ENCODE measurements around the gene SYNGR2.

Gene SYNGR2

DNA sequence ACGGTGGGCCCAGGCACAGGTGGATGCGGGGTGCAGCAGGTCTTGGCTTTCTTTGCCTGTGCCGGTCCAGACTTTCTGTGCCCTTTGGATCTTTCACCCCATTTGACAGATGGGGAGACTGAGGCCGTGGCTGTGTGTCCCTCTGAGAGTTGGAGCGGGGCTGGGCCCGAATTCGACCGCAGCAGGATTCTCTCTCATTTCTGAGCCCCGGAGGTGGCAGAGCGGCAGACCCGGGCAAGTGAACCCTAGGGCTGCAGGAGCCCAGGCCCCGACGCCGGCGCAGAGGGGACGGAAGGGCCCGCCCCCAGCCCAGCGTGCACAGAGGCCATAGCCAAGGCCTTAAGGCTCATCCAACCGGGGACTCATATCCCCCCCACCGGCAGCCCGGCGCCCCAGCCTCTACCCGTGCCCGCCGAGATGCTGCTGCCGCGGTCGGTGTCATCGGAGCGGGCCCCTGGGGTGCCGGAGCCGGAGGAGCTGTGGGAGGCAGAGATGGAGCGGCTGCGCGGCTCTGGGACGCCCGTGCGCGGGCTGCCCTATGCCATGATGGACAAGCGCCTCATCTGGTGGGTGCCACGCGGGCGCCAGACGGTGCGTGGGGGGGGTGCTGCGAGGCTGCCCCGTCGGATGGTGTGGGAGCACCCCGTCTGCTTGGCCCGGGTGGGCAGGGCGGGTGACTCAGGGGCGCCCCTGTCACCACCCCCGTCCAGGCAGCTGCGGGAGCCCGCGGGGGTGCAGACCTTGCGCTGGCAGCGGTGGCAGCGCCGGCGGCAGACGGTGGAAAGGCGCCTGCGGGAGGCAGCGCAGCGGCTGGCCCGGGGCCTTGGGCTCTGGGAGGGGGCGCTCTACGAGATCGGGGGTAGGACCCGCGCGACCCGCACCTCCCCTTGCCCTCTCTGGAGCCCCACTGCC, 37.0 kb upstream of the SYNGR2 start:
- Histone ChIP-seq H4K20me1 (ENCODE audit: insufficient read depth) (no peaks in the 10 kb centered on the region), H3K9ac (peak overlapping the region; percentile 73), H3K27ac (peak overlapping the region; percentile 68), H3K27me3 (ENCODE audit: insufficient read depth, low read depth) (no peaks in the 10 kb centered on the region), H3K36me3 (ENCODE audit: insufficient read depth) (no peaks in the 10 kb centered on the region; the same call in 1 of the 2 replicates), H3K4me3 (IDR thresholded peaks at IDR 0.05; ENCODE audit: insufficient read depth, low read depth, low read length) (peak overlapping the region; percentile 66), H3K79me2 (ENCODE audit: insufficient read depth, low read depth) (peaks cover 45% of the 10 kb centered on the region), H3K4me1 (ENCODE audit: low read depth, poor library complexity, severe bottlenecking) (peaks cover 53% of the 10 kb centered on the region), H2AFZ (ENCODE audit: low read depth) (no peak overlapping the region), H3K4me2 (peak overlapping the region; percentile 93)
- TF ChIP-seq, protein P1, sequence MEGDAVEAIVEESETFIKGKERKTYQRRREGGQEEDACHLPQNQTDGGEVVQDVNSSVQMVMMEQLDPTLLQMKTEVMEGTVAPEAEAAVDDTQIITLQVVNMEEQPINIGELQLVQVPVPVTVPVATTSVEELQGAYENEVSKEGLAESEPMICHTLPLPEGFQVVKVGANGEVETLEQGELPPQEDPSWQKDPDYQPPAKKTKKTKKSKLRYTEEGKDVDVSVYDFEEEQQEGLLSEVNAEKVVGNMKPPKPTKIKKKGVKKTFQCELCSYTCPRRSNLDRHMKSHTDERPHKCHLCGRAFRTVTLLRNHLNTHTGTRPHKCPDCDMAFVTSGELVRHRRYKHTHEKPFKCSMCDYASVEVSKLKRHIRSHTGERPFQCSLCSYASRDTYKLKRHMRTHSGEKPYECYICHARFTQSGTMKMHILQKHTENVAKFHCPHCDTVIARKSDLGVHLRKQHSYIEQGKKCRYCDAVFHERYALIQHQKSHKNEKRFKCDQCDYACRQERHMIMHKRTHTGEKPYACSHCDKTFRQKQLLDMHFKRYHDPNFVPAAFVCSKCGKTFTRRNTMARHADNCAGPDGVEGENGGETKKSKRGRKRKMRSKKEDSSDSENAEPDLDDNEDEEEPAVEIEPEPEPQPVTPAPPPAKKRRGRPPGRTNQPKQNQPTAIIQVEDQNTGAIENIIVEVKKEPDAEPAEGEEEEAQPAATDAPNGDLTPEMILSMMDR (conservative IDR thresholded peaks at IDR 0.05; ENCODE audit: low read depth, low read length) = no peak

DNA sequence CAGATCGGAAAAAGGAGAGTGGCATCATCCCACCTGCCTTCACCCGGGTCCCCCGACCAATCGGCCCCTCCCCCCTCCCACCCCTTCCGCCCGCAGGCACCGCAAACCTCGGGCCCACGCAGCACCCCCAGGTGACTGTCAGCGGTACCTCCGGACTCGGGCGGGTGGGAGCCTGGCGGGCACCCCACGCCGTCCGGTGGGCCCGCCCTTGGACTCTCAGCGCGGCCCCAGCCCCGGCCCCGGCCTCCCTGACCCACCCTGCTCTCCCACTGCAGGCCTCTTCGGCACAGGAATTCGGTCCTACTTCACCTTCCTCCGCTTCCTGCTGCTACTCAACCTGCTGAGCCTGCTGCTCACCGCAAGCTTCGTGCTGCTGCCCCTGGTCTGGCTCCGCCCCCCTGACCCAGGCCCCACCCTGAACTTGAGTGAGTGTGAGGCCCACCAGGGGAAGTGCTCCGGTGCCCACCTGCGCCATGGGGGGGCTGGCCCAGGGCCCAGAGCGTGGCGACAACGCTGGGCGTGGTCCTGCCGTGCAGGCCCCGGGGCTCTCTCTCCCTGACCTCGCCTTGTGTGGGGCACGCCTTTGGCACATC, 36.2 kb upstream of the SYNGR2 start:
- TF ChIP-seq, protein P1 (conservative IDR thresholded peaks at IDR 0.05; ENCODE audit: low read depth, low read length) = no peak; the same call in 1 of the 2 replicates
- Histone ChIP-seq H3K79me2 (ENCODE audit: insufficient read depth, low read depth) (peaks cover 38% of the 10 kb centered on the region), H3K36me3 (ENCODE audit: insufficient read depth) (no peaks in the 10 kb centered on the region; the same call in 1 of the 2 replicates), H3K27ac (peak overlapping the region; percentile 68), H3K4me3 (IDR thresholded peaks at IDR 0.05; ENCODE audit: insufficient read depth, low read depth, low read length) (no peak overlapping the region), H2AFZ (ENCODE audit: low read depth) (no peak overlapping the region), H3K9ac (peak overlapping the region; percentile 73), H4K20me1 (ENCODE audit: insufficient read depth) (no peaks in the 10 kb centered on the region), H3K4me2 (peak overlapping the region; percentile 58; the same call in 1 of the 2 replicates), H3K4me1 (ENCODE audit: low read depth, poor library complexity, severe bottlenecking) (peaks cover 53% of the 10 kb centered on the region), H3K27me3 (ENCODE audit: insufficient read depth, low read depth) (no peaks in the 10 kb centered on the region)

DNA sequence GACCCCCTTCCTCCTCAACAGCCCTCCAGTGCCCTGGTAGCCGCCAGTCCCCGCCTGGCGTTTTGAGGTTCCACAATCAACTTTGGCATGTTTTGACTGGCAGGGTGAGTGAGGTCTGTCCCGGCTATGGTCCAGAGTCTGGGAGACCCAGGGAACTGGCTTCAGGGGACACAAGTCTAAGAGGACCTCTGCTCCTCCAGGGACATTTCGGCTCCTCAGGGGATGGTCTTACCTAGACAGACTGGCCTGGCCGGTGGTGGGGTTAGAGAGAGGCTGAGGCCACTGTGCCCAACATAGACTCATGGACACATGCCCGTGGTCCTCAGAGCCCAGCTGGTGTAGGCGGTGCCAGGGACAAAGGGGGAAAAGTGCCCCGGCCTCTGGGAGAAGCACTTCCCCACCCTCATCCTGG, 35.6 kb upstream of the SYNGR2 start:
- Histone ChIP-seq H4K20me1 (ENCODE audit: insufficient read depth) (no peaks in the 10 kb centered on the region), H3K79me2 (ENCODE audit: insufficient read depth, low read depth) (peaks cover 32% of the 10 kb centered on the region), H3K36me3 (ENCODE audit: insufficient read depth) (no peaks in the 10 kb centered on the region; the same call in 1 of the 2 replicates), H3K27me3 (ENCODE audit: insufficient read depth, low read depth) (no peaks in the 10 kb centered on the region), H3K4me2 (peak overlapping the region; percentile 58; the same call in 1 of the 2 replicates), H3K4me3 (IDR thresholded peaks at IDR 0.05; ENCODE audit: insufficient read depth, low read depth, low read length) (no peak overlapping the region), H2AFZ (ENCODE audit: low read depth) (no peak overlapping the region), H3K4me1 (ENCODE audit: low read depth, poor library complexity, severe bottlenecking) (peaks cover 56% of the 10 kb centered on the region), H3K27ac (peak overlapping the region; percentile 68; the same call in 1 of the 2 replicates), H3K9ac (peak overlapping the region; percentile 73; the same call in 1 of the 2 replicates)
- TF ChIP-seq, protein P1 (conservative IDR thresholded peaks at IDR 0.05; ENCODE audit: low read depth, low read length) = no peak; the same call in 1 of the 2 replicates

DNA sequence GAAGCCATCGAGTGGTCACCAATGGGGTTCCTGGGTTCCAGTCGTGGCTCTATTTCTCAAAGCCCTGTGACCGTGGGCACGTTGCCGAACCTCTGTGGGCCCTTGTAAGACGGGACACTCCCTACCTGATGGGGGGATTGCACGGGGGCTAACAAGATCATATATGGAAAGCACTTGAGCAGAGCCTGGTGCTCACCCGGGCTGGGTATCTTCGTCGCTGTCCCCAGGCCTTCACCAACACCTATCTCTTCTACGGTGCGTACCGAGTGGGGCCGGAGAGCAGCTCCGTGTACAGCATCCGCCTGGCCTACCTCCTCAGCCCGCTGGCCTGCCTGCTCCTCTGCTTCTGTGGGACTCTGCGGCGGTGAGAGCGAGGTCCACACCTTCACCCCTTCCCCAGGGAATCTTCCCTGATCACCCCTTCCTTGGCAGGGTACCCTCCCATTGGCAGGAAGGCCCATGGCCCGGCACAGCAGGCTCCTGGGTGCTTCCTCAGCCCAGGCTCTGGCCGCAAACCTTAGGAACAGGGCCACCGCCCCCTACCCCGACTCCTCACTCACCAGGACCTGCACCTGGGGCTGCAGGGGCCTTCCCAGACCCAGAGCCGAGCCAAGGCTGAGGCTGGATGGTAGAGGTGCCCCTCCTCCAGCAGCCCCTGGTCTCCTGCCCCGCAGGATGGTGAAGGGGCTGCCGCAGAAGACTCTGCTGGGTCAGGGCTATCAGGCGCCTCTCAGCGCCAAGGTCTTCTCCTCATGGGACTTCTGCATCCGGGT, 35.0 kb upstream of the SYNGR2 start:
- peaks cover 56% of the 10 kb centered on the region for H3K4me1 ChIP-seq (ENCODE audit: low read depth, poor library complexity, severe bottlenecking)
- no peak overlapping the region for H2AFZ ChIP-seq (ENCODE audit: low read depth)
- no peaks in the 10 kb centered on the region for H4K20me1 ChIP-seq (ENCODE audit: insufficient read depth)
- TF ChIP-seq, protein P1 (conservative IDR thresholded peaks at IDR 0.05; ENCODE audit: low read depth, low read length) = no peak
- no peaks in the 10 kb centered on the region for H3K27me3 ChIP-seq (ENCODE audit: insufficient read depth, low read depth)
- peaks cover 26% of the 10 kb centered on the region for H3K79me2 ChIP-seq (ENCODE audit: insufficient read depth, low read depth)
- H3K36me3 ChIP-seq (ENCODE audit: insufficient read depth) = no peaks in the 10 kb centered on the region; the same call in 1 of the 2 replicates
- no peak overlapping the region for H3K4me3 ChIP-seq (IDR thresholded peaks at IDR 0.05; ENCODE audit: insufficient read depth, low read depth, low read length)
- peak overlapping the region; percentile 58; the same call in 1 of the 2 replicates for H3K4me2 ChIP-seq
- no peak overlapping the region for H3K9ac ChIP-seq
- H3K27ac ChIP-seq = no peak overlapping the region
